Amygdala (tissue), 56 donors: ENCODE data around the gene GAST.

ENCODE experiments used
- DNase-seq, 56 donors: peaks; one replicate each; lab custom pipeline; 2025; lab: John Stamatoyannopoulos, UW

The GAST gene

GRCh38 chr17:41705271-41705991 lies 6.7 kb upstream of the GAST start:
- DNase-seq: peak in 7 of 56 donors; percentile 7 to 66 (median 50)

GRCh38 chr17:41707803-41708669 lies 4.1 kb upstream of the GAST start:
- DNase-seq: no peak

GRCh38 chr17:41710472-41711090 lies 1.6 kb upstream of the GAST start:
- peak in 42 of 56 donors; percentile 18 to 85 (median 60) for DNase-seq

GRCh38 chr17:41717408-41718286 lies 5.5 kb downstream of the GAST start:
- DNase-seq: peak in 11 of 56 donors; percentile 7 to 50 (median 19)

GRCh38 chr17:41718287-41718645 lies 6.1 kb downstream of the GAST start:
- peak in 33 of 56 donors; percentile 4 to 69 (median 30) for DNase-seq

GRCh38 chr17:41722231-41722630 lies 10.1 kb downstream of the GAST start:
- no peak for DNase-seq

- no peak for DNase-seq
Observed at GRCh38 chr17:41723801-41724475, 11.8 kb downstream of the GAST start.

- DNase-seq: no peak
Observed at GRCh38 chr17:41724476-41725050, 12.4 kb downstream of the GAST start.

GRCh38 chr17:41725134-41725533 lies 13.0 kb downstream of the GAST start:
- no peak for DNase-seq

- no peak for DNase-seq
Observed at GRCh38 chr17:41728056-41728455, 15.9 kb downstream of the GAST start.

GRCh38 chr17:41730479-41730878 lies 18.3 kb downstream of the GAST start:
- DNase-seq: no peak

- no peak for DNase-seq
Observed at GRCh38 chr17:41731836-41732235, 19.7 kb downstream of the GAST start.

- peak in 1 of 56 donors; percentile 16 for DNase-seq
Observed at GRCh38 chr17:41733348-41734138, 21.4 kb downstream of the GAST start.

GRCh38 chr17:41734139-41734948 lies 22.2 kb downstream of the GAST start, which contains the start of gene HAP1:
Gene HAP1, minus strand, starts transcription at chr17:41734643. Its CDS starts 9 bp downstream, at chr17:41734634.
- DNase-seq: peak in 34 of 56 donors; percentile 5 to 62 (median 34)

- peak in 1 of 56 donors; percentile 50 for DNase-seq
Observed at GRCh38 chr17:41734949-41735313, 22.8 kb downstream of the GAST start.

GRCh38 chr17:41735744-41736143 lies 23.6 kb downstream of the GAST start:
- no peak for DNase-seq

- DNase-seq: no peak
Observed at GRCh38 chr17:41736983-41737679, 25.0 kb downstream of the GAST start.
